ENCODE data around the gene USP14. TPM values are rescaled to one million over a fixed set of nuclear protein-coding genes. Genes with fewer than 3 reads are reported as not detected.

Gene USP14
- total RNA-seq (2021) (70.4 to 72.4 TPM (median 71.3 TPM) in 3 replicates), Bru-seq, nascent RNA (percentile 89 among the genes with signal in this experiment)
- long read RNA-seq, experiment 1, full-length matches to known transcripts, result 429 of 486 reads
- long read RNA-seq, experiment 1, partial matches to known transcripts, result 42 of 486 reads
- long read RNA-seq, experiment 1, other reads (novel, unspliced or antisense), result 15 of 486 reads
- long read RNA-seq, experiment 2, full-length matches to known transcripts, result 36 of 131 reads
- long read RNA-seq, experiment 2, partial matches to known transcripts, result 56 of 131 reads
- long read RNA-seq, experiment 2, other reads (novel, unspliced or antisense), result 39 of 131 reads
- long read RNA-seq, experiment 3, full-length matches to known transcripts, result 4 of 49 reads
- long read RNA-seq, experiment 3, partial matches to known transcripts, result 26 of 49 reads
- long read RNA-seq, experiment 3, other reads (novel, unspliced or antisense), result 19 of 49 reads

GRCh38 chr18:158128-159036 is at the start of gene USP14:
Gene USP14, plus strand, starts transcription at chr18:158557. Its CDS starts 142 bp downstream, at chr18:158699.
- DNase-seq (ENCODE audit: low spot score), result peak; percentile 97
- Mint-ChIP-seq H3K4me1 (peaks cover 12% of the 10 kb centered on the region), H3K27ac (peak within 1 kb of the TSS; percentile 93), H3K36me3 (peaks cover 7% of the 10 kb centered on the region), H3K9me3 (peaks cover 3% of the 10 kb centered on the region), H3K27me3 (ENCODE audit: low read depth) (peaks cover 28% of the 10 kb centered on the region), H3K4me3 (peak within 1 kb of the TSS; percentile 96)
- ATAC-seq, result peak; percentile 97
- ChIA-PET CTCF (interaction anchor here (0.6 kb wide), 1 partner anchor 56 kb away, joined by 3 read pairs; no protein-coding TSS in a partner anchor), POLR2A (interaction anchor here (1.5 kb wide), 1 partner anchor 110 kb away, joined by 5 read pairs; the partner anchor contains the start of gene THOC1)
- no peak for TF ChIP-seq SOX15 (CRISPR knock-in tag; IDR thresholded peaks at IDR 0.05)
- TF ChIP-seq, protein P1, sequence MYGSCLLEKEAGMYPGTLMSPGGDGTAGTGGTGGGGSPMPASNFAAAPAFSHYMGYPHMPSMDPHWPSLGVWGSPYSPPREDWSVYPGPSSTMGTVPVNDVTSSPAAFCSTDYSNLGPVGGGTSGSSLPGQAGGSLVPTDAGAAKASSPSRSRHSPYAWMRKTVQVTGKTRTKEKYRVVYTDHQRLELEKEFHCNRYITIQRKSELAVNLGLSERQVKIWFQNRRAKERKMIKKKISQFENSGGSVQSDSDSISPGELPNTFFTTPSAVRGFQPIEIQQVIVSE (CRISPR knock-in tag; IDR thresholded peaks at IDR 0.05; ENCODE audit: borderline replicate concordance), result no peak
- no peak for TF ChIP-seq PRRX2 (CRISPR knock-in tag; IDR thresholded peaks at IDR 0.05)
- no peak for TF ChIP-seq ZNF423 (CRISPR knock-in tag; IDR thresholded peaks at IDR 0.05)
- TF ChIP-seq ZNF512 (CRISPR knock-in tag; IDR thresholded peaks at IDR 0.05; ENCODE audit: borderline replicate concordance), result no peak
- TF ChIP-seq RORB (CRISPR knock-in tag; IDR thresholded peaks at IDR 0.05), result no peak
- no peak for TF ChIP-seq GTF2I (CRISPR knock-in tag; conservative IDR thresholded peaks at IDR 0.05)
- peak; percentile 98 for TF ChIP-seq ARID4B (CRISPR knock-in tag; IDR thresholded peaks at IDR 0.05; ENCODE audit: borderline replicate concordance)
- TF ChIP-seq ETV6 (CRISPR knock-in tag; IDR thresholded peaks at IDR 0.05), result peak; percentile 91
- peak; percentile 73 for TF ChIP-seq ZNF317 (CRISPR knock-in tag; IDR thresholded peaks at IDR 0.05; ENCODE audit: borderline replicate concordance, low read depth)
- TF ChIP-seq TEAD1 (CRISPR knock-in tag; IDR thresholded peaks at IDR 0.05), result peak; percentile 97
- 0 out of 2 replicates have a peak, but pooled peaks have one; percentile 38 for TF ChIP-seq ZNF263 (CRISPR knock-in tag; IDR thresholded peaks at IDR 0.05; ENCODE audit: low read depth)
- peak; percentile 16; the same call in 1 of the 2 replicates for TF ChIP-seq IRF2 (CRISPR knock-in tag; IDR thresholded peaks at IDR 0.05; ENCODE audit: borderline replicate concordance, low read depth)
- no peak for TF ChIP-seq AFF4 (CRISPR knock-in tag; IDR thresholded peaks at IDR 0.05; ENCODE audit: borderline replicate concordance)
- TF ChIP-seq GABPB1 (CRISPR knock-in tag; IDR thresholded peaks at IDR 0.05), result peak; percentile 77
- TF ChIP-seq, protein P2, sequence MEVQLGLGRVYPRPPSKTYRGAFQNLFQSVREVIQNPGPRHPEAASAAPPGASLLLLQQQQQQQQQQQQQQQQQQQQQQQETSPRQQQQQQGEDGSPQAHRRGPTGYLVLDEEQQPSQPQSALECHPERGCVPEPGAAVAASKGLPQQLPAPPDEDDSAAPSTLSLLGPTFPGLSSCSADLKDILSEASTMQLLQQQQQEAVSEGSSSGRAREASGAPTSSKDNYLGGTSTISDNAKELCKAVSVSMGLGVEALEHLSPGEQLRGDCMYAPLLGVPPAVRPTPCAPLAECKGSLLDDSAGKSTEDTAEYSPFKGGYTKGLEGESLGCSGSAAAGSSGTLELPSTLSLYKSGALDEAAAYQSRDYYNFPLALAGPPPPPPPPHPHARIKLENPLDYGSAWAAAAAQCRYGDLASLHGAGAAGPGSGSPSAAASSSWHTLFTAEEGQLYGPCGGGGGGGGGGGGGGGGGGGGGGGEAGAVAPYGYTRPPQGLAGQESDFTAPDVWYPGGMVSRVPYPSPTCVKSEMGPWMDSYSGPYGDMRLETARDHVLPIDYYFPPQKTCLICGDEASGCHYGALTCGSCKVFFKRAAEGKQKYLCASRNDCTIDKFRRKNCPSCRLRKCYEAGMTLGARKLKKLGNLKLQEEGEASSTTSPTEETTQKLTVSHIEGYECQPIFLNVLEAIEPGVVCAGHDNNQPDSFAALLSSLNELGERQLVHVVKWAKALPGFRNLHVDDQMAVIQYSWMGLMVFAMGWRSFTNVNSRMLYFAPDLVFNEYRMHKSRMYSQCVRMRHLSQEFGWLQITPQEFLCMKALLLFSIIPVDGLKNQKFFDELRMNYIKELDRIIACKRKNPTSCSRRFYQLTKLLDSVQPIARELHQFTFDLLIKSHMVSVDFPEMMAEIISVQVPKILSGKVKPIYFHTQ (CRISPR knock-in tag; IDR thresholded peaks at IDR 0.05), result no peak
- no peak for TF ChIP-seq JAZF1 (CRISPR knock-in tag; IDR thresholded peaks at IDR 0.05)
- TF ChIP-seq HMGA2 (CRISPR knock-in tag; IDR thresholded peaks at IDR 0.05), result no peak

Measured in WTC11 (cell line).